GM23338 (cell line): ENCODE measurements around the gene C6orf89. TPM values are rescaled to one million over a fixed set of nuclear protein-coding genes. Genes with fewer than 3 reads are reported as not detected.
A peak's percentile ranks its signal among the peaks of the same experiment; 100 is the strongest.

Experiments
- ATAC-seq: fragments of 200-7000 bp; cut with Tn5 transposase; 3 replicates; pipeline ENCODE4 v1.9.1; 2020
- DNase-seq: peaks from one replicate; pipeline ENCODE4 v3.0.0-alpha.2; 2015; ENCODE audit warnings: low spot score
- H2AFZ ChIP-seq: fragments of 200-600 bp; sonication (generic); 2 replicates; pipeline ENCODE4 v1.8.0; 2016; ENCODE audit warnings: antibody characterized with exemption, mild to moderate bottlenecking, moderate library complexity
- H3F3A ChIP-seq: fragments of 200-600 bp; sonication (generic); replicated peaks from 2 replicates; pipeline ENCODE4 v1.8.0; 2017; ENCODE audit warnings: antibody characterized with exemption, mixed run types, low read depth
- H3K27ac ChIP-seq: fragments of 200-600 bp; sonication (generic); 2 replicates; pipeline ENCODE4 v1.6.1; 2016; ENCODE audit warnings: low read depth
- H3K27me3 ChIP-seq: fragments of 200-600 bp; sonication (generic); 2 replicates; pipeline ENCODE4 v1.8.0; 2016; ENCODE audit warnings: mild to moderate bottlenecking, mixed run types, moderate library complexity; ENCODE audit not compliant: insufficient read depth
- H3K36me3 ChIP-seq: fragments of 200-600 bp; sonication (generic); 2 replicates; pipeline ENCODE4 v1.8.0; 2016; ENCODE audit warnings: mild to moderate bottlenecking; ENCODE audit not compliant: insufficient read depth
- H3K4me1 ChIP-seq: fragments of 200-600 bp; sonication (generic); 2 replicates; pipeline ENCODE4 v1.8.0; 2016; ENCODE audit warnings: mild to moderate bottlenecking, moderate library complexity; ENCODE audit not compliant: insufficient read depth
- H3K4me2 ChIP-seq: fragments of 200-600 bp; sonication (generic); 2 replicates; pipeline ENCODE4 v1.7.1; 2017; ENCODE audit warnings: mixed run types
- H3K4me3 ChIP-seq: fragments of 200-600 bp; sonication (generic); 2 replicates; pipeline ENCODE4 v1.6.1; 2016; ENCODE audit warnings: mixed run types
- H3K79me2 ChIP-seq: fragments of 200-600 bp; sonication (generic); replicated peaks from 2 replicates; pipeline ENCODE4 v1.8.0; 2017; ENCODE audit warnings: mild to moderate bottlenecking; ENCODE audit not compliant: insufficient read depth
- H3K9me2 ChIP-seq: fragments of 200-600 bp; sonication (generic); 2 replicates; pipeline ENCODE4 v1.8.0; 2017; ENCODE audit not compliant: insufficient read depth
- H4K20me1 ChIP-seq: fragments of 200-600 bp; sonication (generic); replicated peaks from 2 replicates; pipeline ENCODE4 v1.8.0; 2017; ENCODE audit warnings: mild to moderate bottlenecking; ENCODE audit not compliant: insufficient read depth
- H3K27ac Mint-ChIP-seq: 2 replicates; pipeline ENCODE4 v1.8.0; 2020; ENCODE audit warnings: inconsistent platforms, mild to moderate bottlenecking, moderate library complexity, mixed read lengths
- H3K27me3 Mint-ChIP-seq: 3 replicates; pipeline ENCODE4 v1.8.0; 2022; ENCODE audit warnings: low read depth, mild to moderate bottlenecking, moderate library complexity, mixed read lengths, inconsistent platforms; ENCODE audit not compliant: insufficient read depth, poor library complexity
- H3K36me3 Mint-ChIP-seq: 3 replicates; pipeline ENCODE4 v1.8.0; 2021; ENCODE audit warnings: low read depth, mild to moderate bottlenecking, inconsistent platforms, moderate library complexity, mixed read lengths
- H3K4me1 Mint-ChIP-seq: 3 replicates; pipeline ENCODE4 v1.8.0; 2020; ENCODE audit warnings: mild to moderate bottlenecking, inconsistent platforms, mixed read lengths
- H3K4me3 Mint-ChIP-seq: 3 replicates; pipeline ENCODE4 v1.8.0; 2021; ENCODE audit warnings: moderate library complexity, mild to moderate bottlenecking, inconsistent platforms, mixed read lengths
- H3K9me3 Mint-ChIP-seq: 3 replicates; pipeline ENCODE4 v1.8.0; 2020; ENCODE audit warnings: moderate library complexity, mild to moderate bottlenecking, inconsistent platforms, mixed read lengths
- CREB1 ChIP-seq: fragments of 250-450 bp; sonication (Bioruptor Pico); IDR thresholded peaks from 2 replicates; pipeline ENCODE4 v1.5.0; 2020; ENCODE audit warnings: low read depth, mild to moderate bottlenecking, moderate library complexity
- CTCF ChIP-seq, 2 experiments: fragments of 200-600 bp in 1 of 2; sonication (generic) in 1 of 2; conservative IDR thresholded peaks; 2 replicates each; pipeline versions ENCODE4 v1.5.1 to v1.6.1; 2016 to 2017; ENCODE audit warnings: antibody characterized with exemption in 2 of 2, low read depth in 2 of 2, mild to moderate bottlenecking in 2 of 2, moderate library complexity in 1 of 2
- ETS1 ChIP-seq: IDR thresholded peaks from 2 replicates; pipeline ENCODE4 v1.6.1; 2016; ENCODE audit warnings: antibody characterized with exemption
- EZH2 ChIP-seq: fragments of 200-600 bp; sonication (generic); IDR thresholded peaks from one replicate; pipeline ENCODE4 v1.8.0; 2017; ENCODE audit warnings: antibody characterized with exemption, mild to moderate bottlenecking, low read depth; ENCODE audit not compliant: unreplicated experiment
- NANOG ChIP-seq: IDR thresholded peaks from 2 replicates; pipeline ENCODE4 v1.6.1; 2016; ENCODE audit warnings: antibody characterized with exemption, borderline replicate concordance
- POLR2AphosphoS5 ChIP-seq: IDR thresholded peaks from 2 replicates; pipeline ENCODE4 v1.6.1; 2016; ENCODE audit warnings: antibody characterized with exemption, low read depth
- long read RNA-seq: library from polyadenylated mRNA; unstranded; transcript quantifications from one replicate; pipeline ENCODE4 v2.0.0, GENCODE V29; 2020; ENCODE audit not compliant: unreplicated experiment
- polyA plus RNA-seq: library from polyadenylated mRNA; unstranded; fragments of >200 nt; fragmentation: Nextera tagmentation; extraction: Ambion mirVana; gene quantifications from 2 replicates; pipeline ENCODE4 v1.2.1, GENCODE V29; 2016
- total RNA-seq: library from RNA; depleted of rRNA; stranded (reverse); fragments of >200 nt; shearing (Covaris generic); gene quantifications from 2 replicates; pipeline ENCODE4 v1.2.3, GENCODE V29; 2014; rRNA removed

Gene C6orf89, protein sequence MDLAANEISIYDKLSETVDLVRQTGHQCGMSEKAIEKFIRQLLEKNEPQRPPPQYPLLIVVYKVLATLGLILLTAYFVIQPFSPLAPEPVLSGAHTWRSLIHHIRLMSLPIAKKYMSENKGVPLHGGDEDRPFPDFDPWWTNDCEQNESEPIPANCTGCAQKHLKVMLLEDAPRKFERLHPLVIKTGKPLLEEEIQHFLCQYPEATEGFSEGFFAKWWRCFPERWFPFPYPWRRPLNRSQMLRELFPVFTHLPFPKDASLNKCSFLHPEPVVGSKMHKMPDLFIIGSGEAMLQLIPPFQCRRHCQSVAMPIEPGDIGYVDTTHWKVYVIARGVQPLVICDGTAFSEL
- total RNA-seq (7.9 and 8.7 TPM in 2 replicates), polyA plus RNA-seq (3.6 and 3.7 TPM in 2 replicates)
- long read RNA-seq, full-length matches to known transcripts, result 5 of 9 reads
- long read RNA-seq, partial matches to known transcripts, result 1 of 9 reads
- long read RNA-seq, other reads (novel, unspliced or antisense), result 3 of 9 reads

GRCh38 chr6:36885461-36886401 is at the start of gene C6orf89:
Gene C6orf89, plus strand, starts transcription at chr6:36885952. Its CDS starts 13,493 bp downstream, at chr6:36899445.
- H3K4me1 Mint-ChIP-seq, result peaks cover 8% of the 10 kb centered on the region; the same call in 2 of the 3 replicates
- ATAC-seq (peak; percentile 99), DNase-seq (peak; percentile 99)
- Histone ChIP-seq H3K9me2 (no peaks in the 10 kb centered on the region), H3F3A (no peaks in the 10 kb centered on the region), H3K79me2 (no peaks in the 10 kb centered on the region), H3K36me3 (no peaks in the 10 kb centered on the region), H3K27me3 (no peaks in the 10 kb centered on the region), H4K20me1 (no peaks in the 10 kb centered on the region), H3K4me1 (peaks cover 9% of the 10 kb centered on the region; the same call in 1 of the 2 replicates), H3K4me2 (peak within 1 kb of the TSS; percentile 84), H3K27ac (peak within 1 kb of the TSS; percentile 64), H2AFZ (peak within 1 kb of the TSS; percentile 80), H3K4me3 (peak within 1 kb of the TSS; percentile 66)
- H3K36me3 Mint-ChIP-seq, result no peaks in the 10 kb centered on the region; the same call in 2 of the 3 replicates
- H3K4me3 Mint-ChIP-seq, result peak within 1 kb of the TSS; percentile 91
- H3K27me3 Mint-ChIP-seq, result no peaks in the 10 kb centered on the region
- TF ChIP-seq ETS1 (peak; percentile 91), CTCF (conservative IDR thresholded peaks at IDR 0.05; ENCODE audit: low read depth in 2 of 2) (peak; percentile 74 to 87), CREB1 (peak; percentile 56; the same call in 1 of the 2 replicates), POLR2AphosphoS5 (peak; percentile 62), NANOG (no peak; the same call in 1 of the 2 replicates), EZH2 (no peak)
- H3K27ac Mint-ChIP-seq, result peak within 1 kb of the TSS; percentile 93
- H3K9me3 Mint-ChIP-seq, result peaks cover 5% of the 10 kb centered on the region; the same call in 2 of the 3 replicates
